Measurements from ENCODE around the gene ARMH4.

DNA sequence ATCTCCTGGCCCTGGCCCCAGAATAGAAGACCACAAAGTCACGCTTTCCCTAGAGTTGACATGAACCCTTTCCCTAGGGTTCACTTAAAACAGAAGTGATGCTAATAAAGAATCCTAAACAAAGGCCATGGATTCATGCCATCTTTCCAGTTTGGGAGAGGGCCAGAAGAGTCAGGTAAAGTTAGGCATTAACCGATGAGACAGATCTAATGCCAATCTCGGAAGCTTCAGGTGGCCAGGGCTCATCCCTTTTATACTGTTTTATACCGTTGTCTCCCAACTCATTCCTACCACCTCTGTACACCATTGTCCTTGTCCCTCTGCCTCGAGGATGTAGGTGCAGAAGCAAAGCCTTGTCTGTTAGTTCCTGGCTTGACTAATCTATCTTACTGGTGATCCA, 25.1 kb upstream of the ARMH4 start:
- TF ChIP-seq, protein P1, sequence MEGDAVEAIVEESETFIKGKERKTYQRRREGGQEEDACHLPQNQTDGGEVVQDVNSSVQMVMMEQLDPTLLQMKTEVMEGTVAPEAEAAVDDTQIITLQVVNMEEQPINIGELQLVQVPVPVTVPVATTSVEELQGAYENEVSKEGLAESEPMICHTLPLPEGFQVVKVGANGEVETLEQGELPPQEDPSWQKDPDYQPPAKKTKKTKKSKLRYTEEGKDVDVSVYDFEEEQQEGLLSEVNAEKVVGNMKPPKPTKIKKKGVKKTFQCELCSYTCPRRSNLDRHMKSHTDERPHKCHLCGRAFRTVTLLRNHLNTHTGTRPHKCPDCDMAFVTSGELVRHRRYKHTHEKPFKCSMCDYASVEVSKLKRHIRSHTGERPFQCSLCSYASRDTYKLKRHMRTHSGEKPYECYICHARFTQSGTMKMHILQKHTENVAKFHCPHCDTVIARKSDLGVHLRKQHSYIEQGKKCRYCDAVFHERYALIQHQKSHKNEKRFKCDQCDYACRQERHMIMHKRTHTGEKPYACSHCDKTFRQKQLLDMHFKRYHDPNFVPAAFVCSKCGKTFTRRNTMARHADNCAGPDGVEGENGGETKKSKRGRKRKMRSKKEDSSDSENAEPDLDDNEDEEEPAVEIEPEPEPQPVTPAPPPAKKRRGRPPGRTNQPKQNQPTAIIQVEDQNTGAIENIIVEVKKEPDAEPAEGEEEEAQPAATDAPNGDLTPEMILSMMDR (conservative IDR thresholded peaks at IDR 0.05; ENCODE audit: low read depth, low read length), result no peak
- no peak for TF ChIP-seq EZH2 (IDR thresholded peaks at IDR 0.05; ENCODE audit: borderline replicate concordance, low read depth, low read length, poor library complexity, severe bottlenecking)
